Activated naive CD4-positive, alpha-beta T cell (primary cell): Measurements from ENCODE around the gene PGC.
A peak's percentile ranks its signal among the peaks of the same experiment; 100 is the strongest.

Source experiments
- DNase-seq, 4 experiments: peaks; one replicate each; lab custom pipeline; 2025; lab: John Stamatoyannopoulos, UW

The PGC gene

DNA sequence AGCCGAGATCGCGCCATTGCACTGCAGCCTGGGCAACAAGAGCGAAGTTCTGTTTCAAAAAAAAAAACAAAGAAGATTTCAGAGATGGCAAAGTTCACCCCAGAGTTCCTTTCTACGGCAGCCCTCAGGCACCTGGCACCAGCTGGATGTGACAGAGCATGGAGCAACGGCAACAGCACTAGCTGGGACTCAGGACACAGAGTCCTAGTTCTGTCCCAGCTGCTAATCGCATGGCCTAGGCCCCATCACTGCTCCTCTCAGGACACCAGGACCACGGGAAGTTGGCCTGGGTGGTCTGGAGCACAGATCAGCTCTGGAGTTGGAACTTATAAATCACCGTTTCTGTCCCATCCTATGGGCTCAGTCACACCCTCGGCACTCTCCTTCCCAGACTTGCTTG lies 1.1 kb downstream of the PGC start:
- no peak for DNase-seq

- DNase-seq = no peak
Measured at GRCh38 chr6:41744236-41744787, 2.9 kb downstream of the PGC start.

GRCh38 chr6:41743406-41744235 lies 3.6 kb downstream of the PGC start:
- no peak for DNase-seq

GRCh38 chr6:41741625-41742490 lies 5.3 kb downstream of the PGC start:
- no peak for DNase-seq

DNA sequence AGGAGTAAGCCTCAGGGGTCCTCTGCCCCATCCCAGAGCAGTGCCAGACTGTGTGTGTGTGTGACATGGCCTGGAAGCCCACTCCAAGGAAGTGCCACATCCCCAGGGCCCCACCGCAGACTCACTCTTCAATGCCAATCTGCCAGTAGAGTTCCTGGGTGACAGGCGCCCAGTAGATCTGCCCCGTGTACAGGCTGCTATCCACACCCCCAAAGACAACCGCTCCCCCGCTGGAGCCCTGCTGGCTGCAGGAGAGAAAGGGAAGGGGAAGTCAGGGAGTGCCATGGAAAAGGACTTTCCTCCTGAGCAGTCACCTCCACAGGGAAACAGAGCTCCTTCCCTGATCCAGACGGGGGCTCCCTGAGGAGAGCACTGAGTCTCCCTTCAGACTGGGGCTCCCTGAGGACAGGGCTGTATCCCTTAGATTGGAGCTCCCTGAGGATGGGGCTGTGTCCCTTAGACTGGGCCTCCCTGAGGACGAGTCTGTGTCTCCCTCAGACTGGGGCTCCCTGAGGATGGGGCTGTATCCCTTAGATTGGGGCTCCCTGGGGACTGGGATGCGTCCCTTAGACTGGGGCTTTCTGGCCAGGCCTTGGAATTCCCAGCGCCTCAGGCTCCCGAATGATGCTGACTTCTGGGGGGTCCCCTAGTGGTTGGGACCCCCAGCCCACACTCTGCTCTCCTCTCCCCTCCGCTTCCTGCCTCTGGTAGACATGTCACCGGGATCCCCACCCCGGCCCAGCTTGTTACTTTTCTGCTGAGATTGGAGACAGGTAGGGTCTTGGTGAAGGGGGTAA lies 6.6 kb downstream of the PGC start:
- no peak for DNase-seq

- no peak for DNase-seq
Measured at GRCh38 chr6:41739041-41739440, 8.2 kb downstream of the PGC start.

DNA sequence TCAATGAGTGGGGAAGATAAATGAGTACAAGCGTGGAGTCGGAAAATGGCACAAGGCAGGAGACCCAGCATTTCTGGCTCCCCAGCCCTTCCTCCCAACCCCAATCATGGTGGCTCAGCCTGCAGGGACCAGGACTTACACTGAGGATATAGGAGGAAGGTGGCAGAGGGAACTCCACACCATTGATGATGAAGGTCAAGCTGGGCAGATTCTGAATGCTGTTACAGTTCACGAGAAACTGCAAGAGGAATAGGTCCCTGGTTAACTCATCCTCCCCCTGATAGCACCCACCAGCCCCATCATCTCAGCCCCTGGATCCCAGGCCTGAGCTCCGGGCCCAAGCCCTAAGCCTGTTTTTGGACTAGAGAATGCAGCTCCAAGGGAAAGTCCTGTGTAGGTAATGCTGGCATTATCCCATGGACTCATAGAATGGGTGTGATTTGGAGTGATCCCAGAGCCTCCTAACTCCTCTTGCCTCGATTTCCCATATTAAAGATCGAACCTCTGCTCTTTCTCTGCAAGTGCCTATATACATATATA lies 9.5 kb downstream of the PGC start:
- no peak for DNase-seq

- no peak for DNase-seq
Measured at GRCh38 chr6:41736800-41737555, 10.2 kb downstream of the PGC start.

- no peak for DNase-seq
Measured at GRCh38 chr6:41736186-41736733, 10.9 kb downstream of the PGC start.

- DNase-seq = peak; percentile 86 to 93 (median 91)
Measured at GRCh38 chr6:41735427-41736185, 11.6 kb downstream of the PGC start, which contains the start of gene TFEB. Gene TFEB, minus strand, starts transcription at chr6:41735608. Its CDS starts 44,395 bp downstream, at chr6:41691213.

GRCh38 chr6:41734666-41735426 lies 12.4 kb downstream of the PGC start:
- DNase-seq = peak; percentile 25 to 63 (median 32)

GRCh38 chr6:41733707-41734665 lies 13.2 kb downstream of the PGC start:
- DNase-seq = peak in 3 of 4 experiments; percentile 22 to 64 (median 32)

GRCh38 chr6:41733360-41733706 lies 13.9 kb downstream of the PGC start:
- no peak for DNase-seq

DNA sequence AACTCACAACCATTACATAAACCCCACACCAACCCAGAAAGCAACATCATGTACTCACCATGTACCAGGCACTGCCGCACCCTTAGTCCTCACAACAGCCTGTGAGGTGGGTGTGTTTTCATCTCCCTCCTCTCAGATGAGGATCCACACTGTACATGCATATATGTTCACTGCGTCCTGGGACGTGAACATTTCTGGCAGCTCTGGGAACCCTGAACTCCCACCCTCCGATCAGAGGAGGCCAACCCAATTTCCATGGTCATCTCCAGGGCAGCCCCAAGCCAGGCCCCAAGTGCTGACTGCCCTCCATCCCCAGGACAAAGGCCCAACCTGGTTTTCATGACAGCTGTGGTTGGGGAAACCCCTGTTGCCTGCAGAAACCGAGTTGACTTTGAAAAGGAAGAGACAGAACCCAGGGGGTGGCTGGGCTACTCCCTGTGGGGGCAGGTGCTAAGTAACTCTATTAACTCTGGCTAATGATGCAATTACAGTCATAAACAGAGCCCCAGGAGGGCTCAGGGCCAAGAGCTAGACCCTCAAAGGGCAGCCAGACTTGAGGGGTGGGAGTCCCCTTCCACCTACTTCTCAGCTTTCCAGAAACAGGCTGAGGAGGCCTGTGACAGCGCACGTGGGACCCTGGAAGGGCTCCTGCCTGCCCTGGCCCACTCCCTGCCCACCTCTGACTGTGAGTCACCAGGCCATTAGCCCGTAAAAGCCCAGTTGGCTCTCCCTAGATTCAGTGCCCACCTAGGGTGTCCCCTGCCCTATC lies 14.4 kb downstream of the PGC start:
- peak in 2 of 4 experiments; percentile 8 to 17 for DNase-seq

GRCh38 chr6:41732149-41732548 lies 15.0 kb downstream of the PGC start:
- DNase-seq = no peak

DNA sequence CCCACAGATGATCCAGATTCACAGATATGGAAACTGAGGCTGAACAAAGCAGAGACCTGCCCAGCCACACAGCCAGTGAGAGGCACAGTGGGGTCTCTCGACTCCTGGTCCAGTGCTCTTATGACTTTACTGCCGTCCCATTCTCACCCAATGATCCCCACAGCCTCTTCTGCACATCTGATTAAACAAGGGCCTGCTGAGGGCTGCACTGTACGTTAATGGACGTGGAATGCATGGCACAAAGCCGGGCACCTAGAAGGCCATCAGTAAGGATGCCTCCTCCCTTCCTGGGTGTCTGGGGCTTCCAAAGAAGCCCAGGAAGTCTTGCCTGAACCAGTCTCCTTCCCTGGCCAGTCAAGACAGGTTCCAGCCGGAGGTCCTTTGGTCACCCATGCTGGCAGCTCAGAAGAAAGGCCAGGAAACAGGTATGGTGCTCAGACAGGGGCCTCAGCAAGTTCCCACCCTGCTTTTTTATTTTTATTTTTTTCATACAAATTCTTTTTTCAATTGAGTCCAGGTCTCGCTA lies 15.6 kb downstream of the PGC start:
- no peak for DNase-seq
